Measurements from ENCODE around the gene SYNE2.

Gene SYNE2

DNA sequence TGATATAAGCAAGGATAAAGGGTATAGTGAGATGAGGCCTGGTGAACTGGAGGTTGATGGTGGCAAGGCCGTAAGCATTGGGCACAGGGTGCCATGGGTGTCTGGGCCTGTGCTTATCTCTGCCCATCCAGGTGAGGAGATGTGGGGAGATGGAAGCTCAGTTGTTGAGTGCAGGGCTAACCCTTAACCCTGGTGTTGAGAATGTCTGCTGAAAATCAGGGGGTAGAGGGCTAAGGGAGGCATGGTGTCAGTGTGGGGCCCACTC, 86.1 kb downstream of the SYNE2 start:
- no peak for DNase-seq (ENCODE audit: low read depth)
- TF ChIP-seq CTCF (IDR thresholded peaks at IDR 0.05; ENCODE audit: low read depth, low read length, missing control alignments), result no peak
- H3K4me3 ChIP-seq (ENCODE audit: low read depth, low read length), result no peak overlapping the region

DNA sequence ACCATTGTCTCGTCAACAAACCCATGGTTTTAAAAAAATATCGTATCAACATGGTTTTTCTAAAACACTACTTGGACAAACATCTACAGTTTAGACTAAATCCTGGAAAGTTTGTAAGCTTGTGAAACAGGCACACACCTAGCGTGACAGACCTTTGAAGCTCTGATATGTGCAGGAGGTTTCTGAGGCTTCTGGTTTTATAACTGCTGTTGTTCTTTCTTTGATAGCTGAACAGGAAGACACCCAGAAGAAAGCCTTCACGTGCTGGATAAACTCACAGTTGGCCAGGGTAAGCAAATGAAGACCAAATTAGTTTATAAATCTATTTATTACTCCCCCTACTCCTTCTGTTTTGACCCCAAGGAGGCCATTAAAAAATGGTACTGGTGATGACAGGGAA, 87.6 kb downstream of the SYNE2 start:
- DNase-seq (ENCODE audit: low read depth), result no peak
- TF ChIP-seq CTCF (IDR thresholded peaks at IDR 0.05; ENCODE audit: low read depth, low read length, missing control alignments), result no peak
- no peak overlapping the region for H3K4me3 ChIP-seq (ENCODE audit: low read depth, low read length)

DNA sequence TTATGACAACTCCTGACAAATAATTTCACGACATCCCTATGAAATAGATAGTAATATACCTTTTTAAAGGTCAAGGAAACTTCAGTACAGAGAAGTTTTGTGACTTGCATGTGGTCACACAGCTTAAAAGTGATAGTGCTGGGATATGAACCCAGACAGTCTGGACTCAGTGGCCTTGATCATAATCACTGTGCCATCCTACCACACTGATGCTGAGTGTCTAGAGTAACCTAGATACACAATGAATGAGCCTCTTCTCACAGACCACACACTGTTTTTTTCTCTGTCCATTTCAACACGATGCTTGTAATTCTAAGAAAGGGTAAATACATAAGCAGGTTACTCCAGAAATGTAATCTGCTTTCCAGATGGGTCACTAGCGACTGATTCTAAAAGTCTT, 88.2 kb downstream of the SYNE2 start:
- TF ChIP-seq CTCF (IDR thresholded peaks at IDR 0.05; ENCODE audit: low read depth, low read length, missing control alignments), result no peak
- H3K4me3 ChIP-seq (ENCODE audit: low read depth, low read length), result no peak overlapping the region
- DNase-seq (ENCODE audit: low read depth), result no peak

GRCh38 chr14:63949696-63950095, 96.9 kb downstream of the SYNE2 start:
- no peak for DNase-seq (ENCODE audit: low read depth)
- H3K4me3 ChIP-seq (ENCODE audit: low read depth, low read length), result no peak overlapping the region
- TF ChIP-seq CTCF (IDR thresholded peaks at IDR 0.05; ENCODE audit: low read depth, low read length, missing control alignments), result no peak

DNA sequence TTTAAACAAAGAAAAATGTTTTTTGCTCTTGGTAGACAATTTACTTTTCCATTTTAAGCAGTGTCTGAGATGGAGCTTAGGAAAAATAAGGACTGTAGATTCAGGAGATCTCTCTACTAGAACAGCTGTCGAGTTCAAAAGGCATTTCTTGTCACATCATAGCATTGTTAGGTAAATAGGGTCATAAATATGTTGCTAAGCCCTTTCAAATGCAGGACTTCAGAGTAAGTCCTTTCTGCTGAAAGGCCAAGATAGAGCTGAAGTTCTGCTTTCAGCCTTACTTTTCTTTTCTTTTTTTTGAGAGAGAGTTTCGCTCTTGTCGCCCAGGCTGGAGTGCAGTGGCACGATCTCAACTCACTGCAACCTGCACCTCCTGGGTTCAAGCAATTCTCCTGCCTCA, 98.2 kb downstream of the SYNE2 start:
- H3K4me3 ChIP-seq (ENCODE audit: low read depth, low read length), result no peak overlapping the region
- TF ChIP-seq CTCF (IDR thresholded peaks at IDR 0.05; ENCODE audit: low read depth, low read length, missing control alignments), result no peak
- DNase-seq (ENCODE audit: low read depth), result no peak

DNA sequence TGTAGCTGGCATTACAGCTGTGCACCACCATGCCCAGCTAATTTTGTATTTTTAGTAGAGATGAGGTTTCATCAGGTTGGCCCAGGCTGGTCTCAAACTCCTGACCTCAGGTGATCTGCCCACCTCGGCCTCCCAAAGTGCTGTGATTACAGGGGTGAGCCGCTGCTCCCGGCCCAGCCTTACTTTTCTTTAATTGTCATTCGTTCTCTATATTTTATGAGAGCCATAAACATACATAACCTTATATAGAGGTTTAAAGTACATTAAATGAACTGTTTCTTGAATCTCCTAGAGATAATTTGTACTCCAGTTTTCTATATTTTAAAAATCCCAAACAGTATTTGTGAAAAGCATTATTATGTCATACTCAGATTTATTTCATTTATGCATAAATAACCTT, 98.6 kb downstream of the SYNE2 start:
- no peak for DNase-seq (ENCODE audit: low read depth)
- H3K4me3 ChIP-seq (ENCODE audit: low read depth, low read length), result no peak overlapping the region
- TF ChIP-seq CTCF (IDR thresholded peaks at IDR 0.05; ENCODE audit: low read depth, low read length, missing control alignments), result no peak

DNA sequence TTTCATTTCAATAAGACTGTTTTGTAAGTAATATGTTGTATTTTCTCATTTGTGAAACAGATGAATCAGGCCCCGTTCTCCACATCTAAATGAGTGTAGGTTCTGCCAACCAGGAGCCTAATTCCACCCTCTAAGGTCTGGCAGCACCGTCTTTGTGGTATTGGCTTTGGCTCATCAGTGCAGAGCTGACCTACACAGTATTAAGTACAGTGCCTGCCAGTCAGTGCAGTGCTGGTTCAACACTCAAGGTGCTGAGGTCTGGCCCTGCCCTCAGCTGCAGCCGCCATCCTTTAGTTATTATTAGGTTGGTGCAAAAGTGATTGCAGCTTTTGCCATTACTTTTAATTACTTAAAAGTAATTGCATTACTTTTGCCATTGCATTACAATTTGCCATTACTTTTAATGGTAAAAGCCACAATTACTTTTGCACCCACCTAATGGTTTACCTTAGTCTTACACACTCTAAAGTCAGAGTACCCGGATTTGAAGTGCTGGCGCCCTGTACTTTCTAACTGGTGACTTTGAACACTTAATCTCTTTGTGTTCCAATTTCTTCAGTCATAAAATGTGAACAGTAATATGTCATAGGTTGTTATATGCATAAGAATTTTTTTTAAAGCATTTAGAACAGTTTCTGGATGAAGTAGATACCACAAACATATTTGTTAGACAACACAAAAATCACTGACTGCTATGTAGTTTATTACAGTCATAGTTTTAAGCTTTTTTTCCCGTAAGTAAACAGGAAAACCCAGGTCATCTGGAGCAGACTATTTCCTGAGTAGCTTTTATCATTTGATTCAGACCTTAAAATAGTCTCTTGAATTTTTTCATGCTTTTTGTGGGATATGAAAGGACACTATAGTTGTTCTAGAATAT, 99.5 kb downstream of the SYNE2 start:
- H3K4me3 ChIP-seq (ENCODE audit: low read depth, low read length), result no peak overlapping the region
- TF ChIP-seq CTCF (IDR thresholded peaks at IDR 0.05; ENCODE audit: low read depth, low read length, missing control alignments), result no peak
- DNase-seq (ENCODE audit: low read depth), result no peak
